Activated CD8-positive, alpha-beta T cell treated with anti-CD3 and anti-CD28 coated beads, Interleukin-2, amount 10 ng/mL, durations not matched to agents 7 days and 5 days (primary cell): ENCODE results near the gene TSC22D3. TPM values are rescaled to one million over a fixed set of nuclear protein-coding genes. Genes with fewer than 3 reads are reported as not detected.

Experiments
- ATAC-seq: fragments of 150-1000 bp; cut with Tn5 transposase; one replicate; pipeline ENCODE4 v1.10.0; 2021; ENCODE audit warnings: moderate library complexity
- CTCF ChIA-PET: fragments of 350-600 bp; sonication (Branson Sonifier 250); formaldehyde crosslinking; loops from one replicate; lab custom pipeline; 2021; ENCODE audit warnings: antibody characterized with exemption; lab: Charles Lee
- POLR2A ChIA-PET: fragments of 350-600 bp; sonication (Branson Sonifier 250); formaldehyde crosslinking; loops from one replicate; lab custom pipeline; 2021; ENCODE audit warnings: antibody characterized with exemption; lab: Charles Lee
- DNase-seq: peaks from one replicate; pipeline ENCODE4 v3.0.0-alpha.2; 2020
- H3K27ac Mint-ChIP-seq: one replicate; pipeline ENCODE4 v1.8.0; 2021; ENCODE audit warnings: mild to moderate bottlenecking, mixed read lengths
- H3K27me3 Mint-ChIP-seq: one replicate; pipeline ENCODE4 v1.8.0; 2021; ENCODE audit warnings: low read depth, mixed read lengths
- H3K36me3 Mint-ChIP-seq: one replicate; pipeline ENCODE4 v1.8.0; 2021; ENCODE audit warnings: low read depth, mixed read lengths
- H3K4me1 Mint-ChIP-seq: one replicate; pipeline ENCODE4 v1.8.0; 2021; ENCODE audit warnings: low read depth, mixed read lengths
- H3K4me3 Mint-ChIP-seq: one replicate; pipeline ENCODE4 v1.8.0; 2021; ENCODE audit warnings: mild to moderate bottlenecking, mixed read lengths
- H3K9me3 Mint-ChIP-seq: one replicate; pipeline ENCODE4 v1.8.0; 2022; ENCODE audit warnings: mixed read lengths; ENCODE audit not compliant: insufficient read depth
- total RNA-seq, 2 experiments: library from RNA; stranded (reverse); gene quantifications; one replicate each; pipeline ENCODE4 v1.2.3, GENCODE V29; 2021

Gene TSC22D3
- total RNA-seq, 2 experiments from 2014 or later: 54.8 TPM

DNA sequence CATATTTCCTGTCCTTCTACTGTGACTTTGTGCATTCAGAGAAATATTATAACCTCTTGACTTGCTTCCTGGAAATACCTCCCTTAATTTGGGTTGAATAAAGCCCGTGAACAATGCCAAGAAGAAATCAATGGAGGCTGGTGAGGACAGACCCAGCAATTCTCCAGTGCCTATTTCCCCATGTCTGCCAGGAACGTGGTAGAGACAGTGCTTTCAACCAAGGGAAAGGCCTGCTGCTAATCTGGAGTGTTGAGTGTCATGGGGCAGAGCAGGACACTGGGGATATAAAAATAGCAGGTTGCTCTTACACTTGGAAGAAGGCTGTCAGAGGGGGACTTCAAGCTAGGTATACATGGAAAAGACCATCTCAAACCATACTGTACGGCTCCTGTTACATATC is 19.9 kb downstream of the TSC22D3 start:
- no peaks in the 10 kb centered on the region for H3K27me3 Mint-ChIP-seq
- ChIA-PET CTCF (interaction anchor here (1.0 kb wide), 1 partner anchor 22 kb away, joined by 3 read pairs; the partner anchor contains the start of gene NCBP2L), POLR2A (no interaction called here)
- ATAC-seq: no peak
- H3K36me3 Mint-ChIP-seq: no peaks in the 10 kb centered on the region
- no peaks in the 10 kb centered on the region for H3K9me3 Mint-ChIP-seq
- H3K27ac Mint-ChIP-seq: no peak overlapping the region
- no peak for DNase-seq
- no peak overlapping the region for H3K4me3 Mint-ChIP-seq
- H3K4me1 Mint-ChIP-seq: peaks cover 13% of the 10 kb centered on the region

DNA sequence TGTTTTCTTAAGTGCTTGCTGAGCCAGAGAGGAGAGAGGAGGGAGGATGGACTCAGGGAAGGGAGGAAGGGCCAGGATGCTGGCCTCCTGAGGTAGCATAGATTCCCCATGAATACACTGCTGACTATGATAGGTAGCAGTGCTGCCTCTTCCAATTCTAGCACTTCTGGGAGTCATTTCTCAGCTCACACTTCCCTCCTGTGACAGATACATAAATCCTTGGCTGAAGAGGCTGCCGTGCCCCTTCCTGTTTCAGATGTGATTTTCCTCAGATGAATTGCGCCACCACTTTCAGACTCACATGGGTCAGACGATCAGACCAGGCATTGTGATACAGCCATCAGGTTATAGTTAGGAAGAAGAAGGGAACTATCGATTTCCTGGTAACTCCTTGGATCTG is 22.4 kb downstream of the TSC22D3 start:
- ChIA-PET CTCF (no interaction called here), POLR2A (no interaction called here)
- Mint-ChIP-seq H3K27me3 (no peaks in the 10 kb centered on the region), H3K4me1 (peaks cover 13% of the 10 kb centered on the region), H3K36me3 (no peaks in the 10 kb centered on the region), H3K27ac (no peak overlapping the region), H3K9me3 (no peaks in the 10 kb centered on the region), H3K4me3 (no peak overlapping the region)
- DNase-seq: no peak
- no peak for ATAC-seq

DNA sequence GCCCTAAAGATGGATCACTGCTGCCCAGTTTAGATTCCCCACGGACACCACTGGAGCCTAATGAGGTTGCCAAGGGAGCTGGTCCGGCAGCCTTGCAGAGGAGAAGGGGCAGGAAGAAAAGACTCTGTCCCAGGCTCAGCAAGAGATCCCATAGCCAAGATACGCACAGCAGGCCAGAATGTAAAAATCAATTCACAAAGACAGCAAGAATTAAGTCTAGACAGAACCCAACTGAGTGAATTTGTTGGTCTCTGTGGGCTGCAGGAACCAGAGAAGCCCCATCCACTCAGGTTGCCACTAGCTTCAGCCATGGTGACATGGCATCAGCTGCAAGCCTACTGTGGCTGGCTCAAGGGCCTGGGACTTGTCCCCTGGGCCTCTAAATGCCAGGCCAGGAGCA is 22.9 kb downstream of the TSC22D3 start:
- H3K4me3 Mint-ChIP-seq: no peak overlapping the region
- H3K27ac Mint-ChIP-seq: no peak overlapping the region
- H3K4me1 Mint-ChIP-seq: peaks cover 13% of the 10 kb centered on the region
- CTCF ChIA-PET: no interaction called here
- H3K9me3 Mint-ChIP-seq: no peaks in the 10 kb centered on the region
- DNase-seq (no peak), ATAC-seq (no peak)
- no peaks in the 10 kb centered on the region for H3K36me3 Mint-ChIP-seq
- H3K27me3 Mint-ChIP-seq: no peaks in the 10 kb centered on the region
- POLR2A ChIA-PET: no interaction called here

DNA sequence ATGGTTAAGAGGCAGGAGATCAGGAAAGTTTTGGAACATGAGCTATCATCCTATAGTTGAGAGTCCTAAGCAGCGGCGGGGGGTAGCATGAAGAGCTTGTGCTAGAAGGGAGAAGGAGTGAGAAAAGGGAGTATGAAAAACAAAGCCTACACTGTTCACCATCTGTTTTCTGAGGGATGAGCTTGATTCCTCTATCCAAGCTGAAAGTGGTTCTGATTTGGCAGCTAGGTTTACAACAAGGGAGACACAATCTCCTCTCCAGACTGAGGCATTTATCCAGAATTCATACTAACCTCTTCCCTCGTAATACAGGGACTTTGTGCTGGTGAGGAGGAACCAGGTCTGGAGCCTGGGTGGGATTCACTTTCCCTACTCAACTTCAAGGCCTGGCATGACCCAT is 23.5 kb downstream of the TSC22D3 start:
- H3K4me3 Mint-ChIP-seq: no peak overlapping the region
- no peaks in the 10 kb centered on the region for H3K36me3 Mint-ChIP-seq
- H3K27ac Mint-ChIP-seq: no peak overlapping the region
- no peak for ATAC-seq
- ChIA-PET POLR2A (no interaction called here), CTCF (no interaction called here)
- no peaks in the 10 kb centered on the region for H3K27me3 Mint-ChIP-seq
- H3K9me3 Mint-ChIP-seq: no peaks in the 10 kb centered on the region
- peaks cover 13% of the 10 kb centered on the region for H3K4me1 Mint-ChIP-seq
- DNase-seq: no peak

DNA sequence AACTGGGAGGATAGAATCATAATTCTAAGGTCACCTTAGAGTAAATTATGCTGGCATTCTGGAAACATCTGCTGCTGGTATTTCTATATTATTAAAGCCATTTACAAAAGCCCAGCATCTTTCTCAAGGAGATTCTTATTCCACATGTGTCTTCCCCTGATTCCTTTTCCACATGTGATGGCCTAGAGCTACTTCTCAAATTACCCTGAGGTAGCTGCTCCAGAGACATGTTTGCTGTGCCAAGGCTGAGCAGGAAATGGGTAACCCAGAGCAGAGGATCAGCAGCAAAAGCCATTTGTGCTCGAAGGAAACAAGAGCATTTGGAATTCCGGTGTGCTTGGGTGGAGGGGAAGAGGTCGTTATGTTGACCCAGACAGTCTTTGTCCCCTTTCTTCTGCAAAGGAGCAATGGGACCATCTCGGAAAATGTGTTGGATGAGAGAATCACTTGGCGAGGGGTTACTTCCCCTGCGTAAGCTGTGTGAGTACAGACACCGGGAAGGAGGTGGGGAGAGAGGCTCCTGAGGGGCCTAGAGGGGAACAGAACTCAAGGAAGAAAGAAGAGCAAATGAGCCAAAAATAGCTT is 24.6 kb downstream of the TSC22D3 start:
- H3K4me3 Mint-ChIP-seq: no peak overlapping the region
- H3K27ac Mint-ChIP-seq: no peak overlapping the region
- no peaks in the 10 kb centered on the region for H3K9me3 Mint-ChIP-seq
- peaks cover 12% of the 10 kb centered on the region for H3K4me1 Mint-ChIP-seq
- ATAC-seq (no peak), DNase-seq (no peak)
- no peaks in the 10 kb centered on the region for H3K36me3 Mint-ChIP-seq
- CTCF ChIA-PET: no interaction called here
- no peaks in the 10 kb centered on the region for H3K27me3 Mint-ChIP-seq
- POLR2A ChIA-PET: no interaction called here

DNA sequence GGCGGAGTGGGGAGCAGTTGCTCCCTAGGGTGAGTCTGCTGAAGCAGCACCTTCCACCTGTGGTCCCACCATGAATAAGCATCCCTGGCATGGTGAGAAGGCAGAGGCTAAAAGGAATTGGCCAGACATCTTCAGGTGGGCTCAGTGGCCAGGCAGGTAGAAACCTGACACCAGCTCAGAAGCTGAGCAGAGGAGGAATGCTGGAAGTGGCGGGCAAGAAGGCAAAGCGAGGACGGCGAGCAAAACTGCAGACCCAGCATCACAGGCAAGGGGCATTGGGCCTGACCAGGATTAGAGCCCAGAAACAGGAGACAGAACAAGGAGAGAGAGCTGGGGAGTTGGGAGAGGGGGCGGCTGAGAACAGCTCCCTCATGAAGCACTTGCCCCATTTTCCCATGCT is 25.3 kb downstream of the TSC22D3 start:
- Mint-ChIP-seq H3K27ac (no peak overlapping the region), H3K9me3 (no peaks in the 10 kb centered on the region), H3K4me1 (peaks cover 5% of the 10 kb centered on the region), H3K36me3 (no peaks in the 10 kb centered on the region), H3K27me3 (no peaks in the 10 kb centered on the region), H3K4me3 (no peak overlapping the region)
- ATAC-seq: no peak
- no peak for DNase-seq
- ChIA-PET POLR2A (no interaction called here), CTCF (no interaction called here)

DNA sequence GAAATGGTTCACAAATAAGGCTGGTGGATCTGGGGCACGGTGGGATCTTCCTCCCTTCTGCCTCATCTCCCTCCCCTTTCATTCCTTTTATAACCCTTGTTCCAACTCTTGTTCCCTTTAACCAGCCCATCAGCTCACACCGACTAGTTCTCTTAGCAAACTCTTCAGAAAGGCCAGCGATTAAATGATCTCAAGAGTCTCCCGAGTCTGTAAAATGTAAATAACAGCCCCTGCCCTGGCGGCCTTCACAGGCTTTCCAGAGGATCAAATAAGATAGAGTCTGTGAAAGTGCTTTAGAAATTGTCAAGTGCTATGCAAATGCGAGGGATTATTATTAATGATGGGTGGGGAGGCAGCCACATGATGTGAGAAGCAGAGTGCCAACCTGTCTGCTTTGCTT is 27.1 kb downstream of the TSC22D3 start:
- ATAC-seq: no peak
- no peaks in the 10 kb centered on the region for H3K27me3 Mint-ChIP-seq
- ChIA-PET CTCF (no interaction called here), POLR2A (no interaction called here)
- no peaks in the 10 kb centered on the region for H3K9me3 Mint-ChIP-seq
- no peak overlapping the region for H3K4me3 Mint-ChIP-seq
- H3K36me3 Mint-ChIP-seq: no peaks in the 10 kb centered on the region
- no peaks in the 10 kb centered on the region for H3K4me1 Mint-ChIP-seq
- no peak overlapping the region for H3K27ac Mint-ChIP-seq
- DNase-seq: no peak

DNA sequence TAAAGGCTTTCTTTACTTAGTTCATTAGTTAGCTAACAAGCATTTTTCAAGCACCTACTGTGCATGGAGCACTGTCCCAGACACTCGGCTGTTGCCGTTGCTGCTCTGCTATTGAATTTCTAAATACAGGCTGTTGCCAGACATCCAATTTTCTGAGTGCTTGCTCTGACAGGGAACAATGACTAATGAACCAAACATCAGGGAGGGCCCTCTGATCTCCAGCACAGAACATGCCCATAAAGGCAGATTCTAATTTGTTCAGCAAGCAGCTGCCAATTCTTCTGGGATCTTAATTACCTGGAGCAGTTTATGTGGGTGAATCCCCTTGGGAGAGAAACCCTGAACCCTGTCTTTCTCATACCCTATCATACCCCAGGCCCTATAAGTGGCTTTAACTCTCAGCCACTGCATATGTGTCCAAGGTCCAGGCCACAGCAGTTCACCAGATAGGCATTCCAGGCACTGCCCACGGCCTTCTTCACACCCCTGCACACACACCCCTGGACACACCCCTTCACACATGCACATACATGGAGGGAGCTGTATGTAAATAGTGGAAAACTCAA is 27.9 kb downstream of the TSC22D3 start:
- Mint-ChIP-seq H3K4me1 (peaks cover 2% of the 10 kb centered on the region), H3K9me3 (no peaks in the 10 kb centered on the region), H3K4me3 (no peak overlapping the region), H3K27ac (no peak overlapping the region), H3K27me3 (no peaks in the 10 kb centered on the region), H3K36me3 (no peaks in the 10 kb centered on the region)
- ATAC-seq (no peak), DNase-seq (no peak)
- POLR2A ChIA-PET: no interaction called here
- CTCF ChIA-PET: no interaction called here

DNA sequence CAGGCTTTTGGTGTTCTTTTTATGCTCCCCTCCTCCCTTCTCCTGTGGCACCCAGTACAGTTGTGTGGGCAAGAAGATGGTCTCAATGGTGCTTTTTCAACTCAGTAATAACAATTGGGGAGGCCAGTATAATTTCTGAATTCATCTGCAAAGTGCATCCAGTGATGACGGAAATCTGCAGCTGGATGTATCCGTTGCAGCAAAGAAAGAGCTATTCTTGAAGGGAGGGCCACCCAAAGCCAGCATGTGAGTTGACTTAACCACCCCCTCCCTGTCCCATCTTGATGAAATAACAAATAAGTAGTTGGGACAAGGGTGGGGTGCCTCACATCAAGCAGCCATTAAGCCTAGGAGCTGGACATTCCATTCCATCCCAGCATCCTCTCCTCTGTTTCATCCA is 30.7 kb downstream of the TSC22D3 start:
- no peak for DNase-seq
- no peak overlapping the region for H3K4me3 Mint-ChIP-seq
- ChIA-PET CTCF (interaction anchor here (1.3 kb wide), 1 partner anchor 32 kb away, joined by 3 read pairs; the partner anchor contains the start of gene NCBP2L), POLR2A (interaction anchor here (0.7 kb wide), 1 partner anchor 17 kb away, joined by 3 read pairs; no protein-coding TSS in a partner anchor)
- H3K36me3 Mint-ChIP-seq: peaks cover 2% of the 10 kb centered on the region
- no peaks in the 10 kb centered on the region for H3K9me3 Mint-ChIP-seq
- ATAC-seq: no peak
- no peak overlapping the region for H3K27ac Mint-ChIP-seq
- H3K4me1 Mint-ChIP-seq: peaks cover 21% of the 10 kb centered on the region
- no peaks in the 10 kb centered on the region for H3K27me3 Mint-ChIP-seq

DNA sequence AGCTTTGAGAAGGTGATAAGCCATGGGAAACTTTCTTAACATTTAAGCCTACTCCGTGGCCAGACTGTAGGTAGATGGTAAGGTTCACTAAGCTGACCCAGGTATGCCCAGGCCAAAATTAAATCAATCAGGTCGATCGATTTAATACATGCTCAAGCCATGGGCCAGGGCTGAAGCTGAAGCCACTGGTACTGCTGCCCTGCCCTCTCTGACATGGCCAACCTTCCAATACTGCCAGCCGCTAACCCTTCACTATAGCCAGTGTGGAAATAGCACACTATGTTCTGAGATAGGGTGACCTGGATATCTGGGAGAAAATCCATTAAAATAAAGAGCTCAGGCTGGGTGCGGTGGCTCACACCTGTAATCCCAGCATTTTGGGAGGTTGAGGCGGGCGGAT is 31.6 kb downstream of the TSC22D3 start:
- H3K36me3 Mint-ChIP-seq: peaks cover 2% of the 10 kb centered on the region
- ATAC-seq: no peak
- H3K27me3 Mint-ChIP-seq: no peaks in the 10 kb centered on the region
- no peak overlapping the region for H3K4me3 Mint-ChIP-seq
- no peaks in the 10 kb centered on the region for H3K9me3 Mint-ChIP-seq
- H3K27ac Mint-ChIP-seq: no peak overlapping the region
- CTCF ChIA-PET: interaction anchor here (1.1 to 1.8 kb wide), 2 partner anchors 31 to 33 kb away, joined by 4 read pairs; partner anchors contain the start of genes NCBP2L and TSC22D3
- POLR2A ChIA-PET: interaction anchor here (0.7 kb wide), 1 partner anchor 18 kb away, joined by 3 read pairs; no protein-coding TSS in a partner anchor
- peaks cover 21% of the 10 kb centered on the region for H3K4me1 Mint-ChIP-seq
- DNase-seq: no peak

DNA sequence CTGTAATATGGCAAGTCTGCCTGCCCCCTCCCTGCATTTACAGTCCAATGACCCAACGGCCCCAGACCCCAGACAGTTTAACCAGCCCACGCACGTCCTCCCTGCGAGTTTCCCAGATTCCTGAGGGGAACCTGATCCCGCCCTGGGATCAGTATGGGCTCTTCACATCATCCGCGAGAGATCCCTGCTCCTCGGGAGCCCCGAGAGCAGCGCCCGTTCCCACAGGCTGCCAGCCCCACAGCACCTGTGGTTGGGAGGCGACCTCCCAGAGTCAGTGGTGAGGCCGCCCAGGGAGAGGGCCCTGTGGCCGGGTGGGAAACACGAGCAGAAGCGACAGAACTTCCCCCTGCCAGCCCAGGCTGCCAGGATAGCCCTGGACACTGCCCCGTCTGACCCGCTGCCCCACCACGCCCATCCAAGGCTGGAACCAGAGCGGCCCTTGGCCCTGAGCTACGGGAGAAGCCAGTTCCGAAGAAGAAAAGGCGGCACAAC is 32.8 kb downstream of the TSC22D3 start:
- H3K4me1 Mint-ChIP-seq: peaks cover 21% of the 10 kb centered on the region
- ATAC-seq: no peak

DNA sequence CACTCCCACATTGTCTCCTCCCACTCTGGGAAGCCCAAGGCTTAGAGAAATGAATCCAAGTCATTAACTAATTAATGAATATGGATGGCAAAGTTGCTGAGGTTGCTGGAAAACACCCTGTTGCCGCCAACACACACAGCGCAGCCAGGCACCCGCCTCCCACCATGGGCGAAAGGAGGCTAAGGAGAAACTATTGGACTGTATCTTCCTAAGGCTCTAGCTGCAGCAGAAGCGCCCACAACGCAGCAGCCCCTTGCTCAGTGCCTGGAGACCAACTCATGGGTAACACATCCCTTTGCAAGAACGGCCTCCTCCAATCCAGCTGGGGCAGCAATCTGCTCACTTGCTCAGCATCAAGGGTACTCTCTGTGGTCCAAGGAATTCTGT is 34.2 kb downstream of the TSC22D3 start:
- Mint-ChIP-seq H3K4me3 (peak overlapping the region; percentile 72), H3K4me1 (peaks cover 21% of the 10 kb centered on the region), H3K36me3 (peaks cover 2% of the 10 kb centered on the region), H3K27ac (peak overlapping the region; percentile 97), H3K27me3 (no peaks in the 10 kb centered on the region), H3K9me3 (no peaks in the 10 kb centered on the region)
- DNase-seq: no peak
- peak; percentile 20 for ATAC-seq
- POLR2A ChIA-PET: interaction anchor here (0.7 to 2.9 kb wide), 7 partner anchors 16 to 112 kb away, joined by 3 to 11 read pairs (median 4); no protein-coding TSS in a partner anchor
- CTCF ChIA-PET: interaction anchor here (0.8 to 1.7 kb wide), 5 partner anchors 12 to 68 kb away, joined by 3 to 15 read pairs (median 4); partner anchors contain the start of gene TSC22D3

More for the DNA sequence above, 32.8 kb downstream of the TSC22D3 start:
- Mint-ChIP-seq H3K4me3 (peak overlapping the region; percentile 72), H3K36me3 (peaks cover 2% of the 10 kb centered on the region), H3K9me3 (no peaks in the 10 kb centered on the region), H3K27ac (peak overlapping the region; percentile 97), H3K27me3 (no peaks in the 10 kb centered on the region)
- no peak for DNase-seq
- CTCF ChIA-PET: interaction anchor here (1.7 to 1.8 kb wide), 2 partner anchors 26 to 34 kb away, joined by 4 to 15 read pairs; partner anchors contain the start of gene NCBP2L
- POLR2A ChIA-PET: interaction anchor here (2.9 kb wide), 1 partner anchor 26 kb away, joined by 11 read pairs; no protein-coding TSS in a partner anchor
